Lower leg skin (tissue), 4 donors: Measurements from ENCODE around the gene CD302. TPM values are rescaled to one million over a fixed set of nuclear protein-coding genes. Genes with fewer than 3 reads are reported as not detected.
"Not testable (repeated sequence)": the region's sequence is repeated elsewhere in the genome, so short reads cannot be mapped to it uniquely, and the experiment has no call there.

ENCODE experiments used
- DNase-seq, 2 donors: peaks; one replicate each; pipeline ENCODE4 v3.0.0-alpha.2; 2019; ENCODE audit warnings: low spot score in 2 of 2
- H3K4me3 ChIP-seq: fragments of 200-600 bp; sonication (generic); 2 replicates; pipeline ENCODE4 v1.5.1; 2017; ENCODE audit warnings: mild to moderate bottlenecking, low read depth; ENCODE audit not compliant: poor library complexity, severe bottlenecking
- POLR2A ChIP-seq, 2 donors: fragments of 450-650 bp; IDR thresholded peaks; one replicate each; pipeline ENCODE4 v1.6.1; 2016 to 2017; ENCODE audit warnings: antibody characterized with exemption in 2 of 2, mild to moderate bottlenecking in 1 of 2, moderate library complexity in 1 of 2
- WGBS, 2 donors: methylation state at CpG; one replicate each; pipeline ENCODE4 v1.1.5; 2018; 5-methylcytosine and 5-hydroxymethylcytosine counted together
- intact Hi-C: fragments of 100-400 bp; cut with DNase I; formaldehyde crosslinking; loops from one replicate; pipeline ENCODE4 v1.15.0; 2023; ENCODE audit warnings: low total_unique reads
- total RNA-seq, 4 donors: library from RNA; depleted of rRNA; stranded (reverse); fragments of >200 nt; gene quantifications; one replicate each; pipeline ENCODE4 v1.1.0, GENCODE V29; 2016
- TF ChIP-seq, protein P1 (sequence below), 3 donors: fragments of 450-650 bp; IDR thresholded peaks; one replicate each; pipeline ENCODE4 v1.5.1; 2016; ENCODE audit warnings: antibody characterized with exemption in 3 of 3, mild to moderate bottlenecking in 3 of 3, moderate library complexity in 2 of 3

The CD302 gene
- total RNA-seq, 4 donors from 2014 or later, result 10.2 to 24.8 (median 18.8) TPM

DNA sequence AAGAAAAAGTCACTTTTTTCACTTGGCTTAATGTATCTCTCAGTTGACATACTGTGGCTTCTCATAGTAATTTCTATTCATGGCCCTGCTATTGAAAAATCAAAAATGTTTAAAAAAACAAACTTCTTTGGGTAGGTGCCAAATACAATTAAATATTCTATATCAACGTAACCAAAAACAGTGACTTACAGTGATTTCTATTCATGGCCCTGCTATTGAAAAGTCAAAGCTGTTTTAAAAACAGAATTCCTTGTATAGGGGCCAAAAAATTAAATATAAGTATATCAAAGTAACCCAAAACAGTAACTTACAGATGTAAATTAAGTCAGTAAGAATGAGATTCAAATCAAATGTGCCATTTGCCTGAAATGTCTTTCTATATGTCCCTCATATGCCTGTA is 31.4 kb upstream of the CD302 start:
- whole genome bisulfite sequencing, 2 donors, result 84 to 88% methylated on average over 1 of the region's 1 CpG

DNA sequence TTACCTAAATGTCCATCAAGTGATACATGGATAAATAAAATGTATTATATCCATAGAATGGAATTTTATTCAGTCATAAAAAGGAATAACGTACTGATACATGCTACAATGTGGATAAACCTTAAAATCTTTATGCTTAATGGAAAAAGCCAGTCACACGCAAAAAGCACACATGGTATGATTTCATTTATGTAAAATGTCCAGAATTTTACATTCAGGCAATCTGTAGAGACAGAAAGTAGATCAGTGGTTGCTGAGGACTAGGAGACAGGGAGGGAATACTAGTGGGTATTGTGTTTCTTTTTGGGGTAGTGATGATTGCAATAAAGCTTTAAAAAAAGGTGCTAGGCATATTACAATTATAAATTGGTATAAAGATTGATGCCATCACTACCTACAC is 30.7 kb upstream of the CD302 start:
- H3K4me3 ChIP-seq, result no peak overlapping the region
- TF ChIP-seq, protein P1, sequence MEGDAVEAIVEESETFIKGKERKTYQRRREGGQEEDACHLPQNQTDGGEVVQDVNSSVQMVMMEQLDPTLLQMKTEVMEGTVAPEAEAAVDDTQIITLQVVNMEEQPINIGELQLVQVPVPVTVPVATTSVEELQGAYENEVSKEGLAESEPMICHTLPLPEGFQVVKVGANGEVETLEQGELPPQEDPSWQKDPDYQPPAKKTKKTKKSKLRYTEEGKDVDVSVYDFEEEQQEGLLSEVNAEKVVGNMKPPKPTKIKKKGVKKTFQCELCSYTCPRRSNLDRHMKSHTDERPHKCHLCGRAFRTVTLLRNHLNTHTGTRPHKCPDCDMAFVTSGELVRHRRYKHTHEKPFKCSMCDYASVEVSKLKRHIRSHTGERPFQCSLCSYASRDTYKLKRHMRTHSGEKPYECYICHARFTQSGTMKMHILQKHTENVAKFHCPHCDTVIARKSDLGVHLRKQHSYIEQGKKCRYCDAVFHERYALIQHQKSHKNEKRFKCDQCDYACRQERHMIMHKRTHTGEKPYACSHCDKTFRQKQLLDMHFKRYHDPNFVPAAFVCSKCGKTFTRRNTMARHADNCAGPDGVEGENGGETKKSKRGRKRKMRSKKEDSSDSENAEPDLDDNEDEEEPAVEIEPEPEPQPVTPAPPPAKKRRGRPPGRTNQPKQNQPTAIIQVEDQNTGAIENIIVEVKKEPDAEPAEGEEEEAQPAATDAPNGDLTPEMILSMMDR (IDR thresholded peaks at IDR 0.05), result no peak
- no peak for TF ChIP-seq POLR2A (IDR thresholded peaks at IDR 0.05)
- DNase-seq, result no peak
- intact Hi-C loops, result no loop called here
- WGBS, 2 donors, result 77 to 79% methylated on average over 2 of the region's 2 CpGs

More for the DNA sequence above, 31.4 kb upstream of the CD302 start:
- DNase-seq, result no peak
- no peak overlapping the region for H3K4me3 ChIP-seq
- TF ChIP-seq, protein P1 (IDR thresholded peaks at IDR 0.05), result no peak
- TF ChIP-seq POLR2A (IDR thresholded peaks at IDR 0.05), result no peak
- intact Hi-C loops, result no loop called here

DNA sequence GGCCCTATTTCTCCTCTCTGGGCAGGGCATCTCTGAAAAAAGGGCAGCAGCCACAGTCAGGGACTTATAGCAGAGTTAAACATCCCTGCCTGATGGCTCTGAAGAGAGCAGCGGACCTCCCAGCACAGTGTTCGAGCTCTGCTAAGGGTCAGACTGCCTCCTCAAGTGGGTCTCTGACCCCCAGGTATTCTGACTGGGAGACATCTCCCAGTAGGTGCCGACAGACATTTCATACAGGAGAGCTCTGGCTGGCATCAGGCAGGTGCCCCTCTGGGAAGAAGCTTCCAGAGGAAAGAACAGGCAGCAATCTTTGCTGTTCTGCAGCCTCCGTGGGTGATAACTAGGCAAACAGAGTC is 24.4 kb upstream of the CD302 start:
- DNase-seq, intact Hi-C loops, H3K4me3 ChIP-seq: not testable (repeated sequence)
- WGBS, 2 donors, result 73 to 100% methylated on average over 4 of the region's 4 CpGs

DNA sequence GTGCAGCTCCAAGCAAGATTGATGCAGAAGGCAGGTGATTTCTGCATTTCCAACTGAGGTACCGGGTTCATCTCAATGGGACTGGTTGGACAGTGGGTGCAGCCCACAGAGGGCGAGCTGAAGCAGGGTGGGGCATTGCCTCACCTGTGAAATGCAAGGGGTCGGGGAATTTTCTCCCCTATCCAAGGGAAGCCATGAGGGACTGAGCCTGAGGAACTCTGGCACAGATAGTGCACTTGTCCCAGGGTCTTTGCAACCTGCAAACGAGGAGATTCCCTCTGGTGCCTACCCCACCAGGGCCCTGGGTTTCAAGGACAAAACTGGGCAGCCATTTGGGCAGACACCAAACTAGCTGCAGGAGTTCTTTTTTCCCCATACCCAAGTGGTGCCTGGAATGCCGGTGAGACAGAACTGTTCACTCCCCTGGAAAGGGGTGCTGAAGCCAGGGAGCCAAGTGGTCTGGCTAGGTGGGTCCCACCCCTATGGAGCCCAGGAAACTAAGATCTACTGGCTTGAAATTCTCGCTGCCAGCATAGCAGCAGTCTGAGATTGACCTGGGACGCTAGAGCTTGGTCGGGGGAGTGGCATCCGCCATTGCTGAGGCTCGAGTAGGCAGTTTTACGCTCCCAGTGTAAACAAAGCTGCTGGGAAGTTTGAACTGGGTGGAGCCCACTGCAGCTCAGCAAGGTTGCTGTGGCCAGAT is 23.9 kb upstream of the CD302 start:
- H3K4me3 ChIP-seq, DNase-seq, intact Hi-C loops: not testable (repeated sequence)
- 85 to 88% methylated on average over 11 of the region's 11 CpGs for WGBS, 2 donors

DNA sequence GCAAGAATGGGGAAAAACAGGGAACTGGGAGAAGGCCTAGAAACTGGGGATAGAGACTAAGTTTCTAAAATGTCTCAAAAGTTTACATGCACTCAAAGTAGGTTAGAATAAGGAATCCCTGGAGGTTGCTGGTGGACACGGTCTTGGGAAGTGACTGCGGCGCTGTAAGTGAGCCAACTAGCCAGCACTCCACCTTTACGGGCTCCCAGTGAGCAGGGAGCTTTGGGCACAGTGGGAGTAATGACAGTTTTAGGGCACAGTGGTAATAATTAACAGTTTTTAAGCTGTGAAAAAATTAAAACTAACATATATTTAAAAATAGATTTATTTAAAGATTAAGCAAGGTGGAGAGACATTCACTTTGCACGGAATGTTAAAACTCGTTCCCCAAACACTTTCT is 20.9 kb upstream of the CD302 start:
- intact Hi-C loops, result no loop called here
- no peak overlapping the region for H3K4me3 ChIP-seq
- 76 to 93% methylated on average over 6 of the region's 6 CpGs for WGBS, 2 donors
- TF ChIP-seq, protein P1 (IDR thresholded peaks at IDR 0.05), result no peak
- TF ChIP-seq POLR2A (IDR thresholded peaks at IDR 0.05), result no peak
- DNase-seq, result no peak

DNA sequence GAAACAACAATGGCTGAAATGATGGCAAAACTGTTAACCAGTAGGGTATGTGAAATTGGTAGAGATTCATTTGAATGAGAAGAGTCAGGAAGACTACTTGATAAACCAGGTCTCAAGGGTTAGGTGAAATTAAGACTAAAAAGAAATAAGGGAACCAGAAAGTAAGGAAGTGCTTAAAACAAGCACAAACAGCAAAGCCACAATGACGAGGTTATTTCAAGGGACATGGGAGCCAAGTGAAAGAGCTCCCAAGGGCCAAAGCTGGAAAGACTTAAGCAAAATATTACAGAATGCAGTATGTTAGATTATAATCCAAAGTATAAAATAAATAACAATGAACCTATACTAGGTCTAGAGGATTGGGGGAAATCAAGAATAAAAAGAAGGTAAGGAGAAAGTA is 19.3 kb upstream of the CD302 start:
- H3K4me3 ChIP-seq, result no peak overlapping the region
- intact Hi-C loops, result no loop called here
- TF ChIP-seq, protein P1 (IDR thresholded peaks at IDR 0.05), result no peak
- no peak for TF ChIP-seq POLR2A (IDR thresholded peaks at IDR 0.05)
- DNase-seq, result no peak
- WGBS, 2 donors, result 72 to 86% methylated on average over 1 of the region's 1 CpG

DNA sequence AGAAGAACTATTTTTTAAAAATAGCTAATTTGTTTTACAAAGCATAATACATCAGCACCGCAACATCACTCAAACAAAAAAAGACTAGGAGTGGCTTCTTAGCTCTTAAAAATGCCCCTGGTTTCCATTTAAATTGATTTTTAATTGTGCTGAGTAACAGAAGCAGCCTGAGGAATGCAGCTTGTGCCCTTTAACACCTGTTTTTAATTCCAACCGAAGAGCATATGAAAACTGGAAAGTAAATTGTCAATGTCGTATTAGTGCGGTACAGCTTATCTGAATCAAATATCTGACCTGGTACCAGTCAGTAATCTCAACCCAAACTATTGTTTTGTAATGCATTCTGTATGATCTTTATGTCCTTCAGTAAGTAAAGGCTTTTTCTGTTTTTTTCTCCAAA is 13.2 kb upstream of the CD302 start:
- TF ChIP-seq, protein P1 (IDR thresholded peaks at IDR 0.05), result no peak
- no peak for TF ChIP-seq POLR2A (IDR thresholded peaks at IDR 0.05)
- no peak for DNase-seq
- intact Hi-C loops, result no loop called here
- no peak overlapping the region for H3K4me3 ChIP-seq
- 59 to 72% methylated on average over 4 of the region's 4 CpGs for WGBS, 2 donors
